SK-N-SH treated with all-trans-retinoic acid at 6 μM for 48 hours (cell line): ENCODE data around the gene GNA15.

Experiments used
- ARNTL ChIP-seq: fragments of 450-650 bp; formaldehyde crosslinking; IDR thresholded peaks from 2 replicates; pipeline ENCODE4 v1.5.0; 2020; ENCODE audit warnings: low read depth, mild to moderate bottlenecking, moderate library complexity, borderline replicate concordance
- CSDC2 ChIP-seq: fragments of 250-450 bp; sonication (Bioruptor Pico); IDR thresholded peaks from 2 replicates; pipeline ENCODE4 v1.5.0; 2020; ENCODE audit warnings: mild to moderate bottlenecking, moderate library complexity
- OSR1 ChIP-seq: fragments of 250-450 bp; sonication (Bioruptor Pico); IDR thresholded peaks from 2 replicates; pipeline ENCODE4 v1.8.0; 2022; ENCODE audit warnings: moderate library complexity, mild to moderate bottlenecking, inconsistent platforms
- PPARA ChIP-seq: fragments of 250-450 bp; sonication (Bioruptor Pico); IDR thresholded peaks from 2 replicates; pipeline ENCODE4 v1.5.0; 2020; ENCODE audit warnings: mild to moderate bottlenecking, borderline replicate concordance
- ZFP30 ChIP-seq: fragments of 450-650 bp; formaldehyde crosslinking; IDR thresholded peaks from 2 replicates; pipeline ENCODE4 v1.5.0; 2022; ENCODE audit warnings: mild to moderate bottlenecking, moderate library complexity
- ZNF565 ChIP-seq: fragments of 450-650 bp; formaldehyde crosslinking; conservative IDR thresholded peaks from 2 replicates; pipeline ENCODE4 v1.5.0; 2020; ENCODE audit warnings: low read depth, mild to moderate bottlenecking, moderate library complexity
- ZNF8 ChIP-seq: fragments of 450-650 bp; formaldehyde crosslinking; IDR thresholded peaks from 2 replicates; pipeline ENCODE4 v1.5.0; 2020; ENCODE audit warnings: mild to moderate bottlenecking, moderate library complexity
- TF ChIP-seq, protein P1 (sequence below): fragments of 250-450 bp; sonication (Bioruptor Pico); IDR thresholded peaks from 2 replicates; pipeline ENCODE4 v1.5.0; 2020; ENCODE audit warnings: mild to moderate bottlenecking, moderate library complexity
- TF ChIP-seq, protein P2 (sequence below): fragments of 250-450 bp; sonication (Bioruptor Pico); IDR thresholded peaks from 2 replicates; pipeline ENCODE4 v1.8.0; 2020; ENCODE audit warnings: mild to moderate bottlenecking, moderate library complexity, borderline replicate concordance

DNA sequence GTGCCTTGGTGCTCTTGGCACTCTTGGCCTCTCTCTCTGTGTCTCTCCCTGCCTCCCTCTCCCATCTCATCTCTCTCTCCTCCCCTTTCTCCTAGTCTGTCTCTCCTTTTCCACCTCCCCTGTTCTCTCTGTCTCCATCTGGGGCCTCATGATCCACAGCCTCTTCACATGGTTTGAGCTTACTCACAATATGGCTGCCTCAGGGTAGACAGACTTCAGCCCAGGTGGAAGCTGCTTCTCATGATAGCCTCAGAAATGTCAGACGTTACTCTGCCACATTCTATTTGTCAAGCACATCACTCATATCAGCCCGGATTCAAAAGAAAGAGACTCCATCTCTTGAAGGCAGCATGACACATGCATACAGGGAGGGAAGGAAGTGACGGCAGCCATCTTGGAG, 24.4 kb downstream of the GNA15 start:
- TF ChIP-seq ZNF565 (CRISPR knock-in tag): no peak
- no peak for TF ChIP-seq ARNTL (CRISPR knock-in tag)
- no peak for TF ChIP-seq OSR1 (CRISPR knock-in tag)
- no peak for TF ChIP-seq CSDC2 (CRISPR knock-in tag)
- TF ChIP-seq ZFP30: no peak
- TF ChIP-seq PPARA: no peak
- TF ChIP-seq ZNF8 (CRISPR knock-in tag): no peak
- TF ChIP-seq, protein P1, sequence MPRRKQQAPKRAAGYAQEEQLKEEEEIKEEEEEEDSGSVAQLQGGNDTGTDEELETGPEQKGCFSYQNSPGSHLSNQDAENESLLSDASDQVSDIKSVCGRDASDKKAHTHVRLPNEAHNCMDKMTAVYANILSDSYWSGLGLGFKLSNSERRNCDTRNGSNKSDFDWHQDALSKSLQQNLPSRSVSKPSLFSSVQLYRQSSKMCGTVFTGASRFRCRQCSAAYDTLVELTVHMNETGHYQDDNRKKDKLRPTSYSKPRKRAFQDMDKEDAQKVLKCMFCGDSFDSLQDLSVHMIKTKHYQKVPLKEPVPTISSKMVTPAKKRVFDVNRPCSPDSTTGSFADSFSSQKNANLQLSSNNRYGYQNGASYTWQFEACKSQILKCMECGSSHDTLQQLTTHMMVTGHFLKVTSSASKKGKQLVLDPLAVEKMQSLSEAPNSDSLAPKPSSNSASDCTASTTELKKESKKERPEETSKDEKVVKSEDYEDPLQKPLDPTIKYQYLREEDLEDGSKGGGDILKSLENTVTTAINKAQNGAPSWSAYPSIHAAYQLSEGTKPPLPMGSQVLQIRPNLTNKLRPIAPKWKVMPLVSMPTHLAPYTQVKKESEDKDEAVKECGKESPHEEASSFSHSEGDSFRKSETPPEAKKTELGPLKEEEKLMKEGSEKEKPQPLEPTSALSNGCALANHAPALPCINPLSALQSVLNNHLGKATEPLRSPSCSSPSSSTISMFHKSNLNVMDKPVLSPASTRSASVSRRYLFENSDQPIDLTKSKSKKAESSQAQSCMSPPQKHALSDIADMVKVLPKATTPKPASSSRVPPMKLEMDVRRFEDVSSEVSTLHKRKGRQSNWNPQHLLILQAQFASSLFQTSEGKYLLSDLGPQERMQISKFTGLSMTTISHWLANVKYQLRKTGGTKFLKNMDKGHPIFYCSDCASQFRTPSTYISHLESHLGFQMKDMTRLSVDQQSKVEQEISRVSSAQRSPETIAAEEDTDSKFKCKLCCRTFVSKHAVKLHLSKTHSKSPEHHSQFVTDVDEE (CRISPR knock-in tag): no peak
- TF ChIP-seq, protein P2, sequence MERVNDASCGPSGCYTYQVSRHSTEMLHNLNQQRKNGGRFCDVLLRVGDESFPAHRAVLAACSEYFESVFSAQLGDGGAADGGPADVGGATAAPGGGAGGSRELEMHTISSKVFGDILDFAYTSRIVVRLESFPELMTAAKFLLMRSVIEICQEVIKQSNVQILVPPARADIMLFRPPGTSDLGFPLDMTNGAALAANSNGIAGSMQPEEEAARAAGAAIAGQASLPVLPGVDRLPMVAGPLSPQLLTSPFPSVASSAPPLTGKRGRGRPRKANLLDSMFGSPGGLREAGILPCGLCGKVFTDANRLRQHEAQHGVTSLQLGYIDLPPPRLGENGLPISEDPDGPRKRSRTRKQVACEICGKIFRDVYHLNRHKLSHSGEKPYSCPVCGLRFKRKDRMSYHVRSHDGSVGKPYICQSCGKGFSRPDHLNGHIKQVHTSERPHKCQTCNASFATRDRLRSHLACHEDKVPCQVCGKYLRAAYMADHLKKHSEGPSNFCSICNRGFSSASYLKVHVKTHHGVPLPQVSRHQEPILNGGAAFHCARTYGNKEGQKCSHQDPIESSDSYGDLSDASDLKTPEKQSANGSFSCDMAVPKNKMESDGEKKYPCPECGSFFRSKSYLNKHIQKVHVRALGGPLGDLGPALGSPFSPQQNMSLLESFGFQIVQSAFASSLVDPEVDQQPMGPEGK (CRISPR knock-in tag): no peak
